BE2C (cell line): ENCODE data around the gene WDR72.

Source experiments
- DNase-seq: peaks from one replicate; pipeline ENCODE4 v3.0.0-alpha.2; 2020
- H3K27me3 ChIP-seq: fragments of 250-450 bp; sonication (Bioruptor Pico); 2 replicates; pipeline ENCODE4 v1.5.1; 2020; ENCODE audit warnings: mild to moderate bottlenecking
- H3K36me3 ChIP-seq: fragments of 250-450 bp; sonication (Bioruptor Pico); 2 replicates; pipeline ENCODE4 v1.5.1; 2020; ENCODE audit warnings: mild to moderate bottlenecking
- H3K4me1 ChIP-seq: fragments of 250-450 bp; sonication (Bioruptor Pico); 2 replicates; pipeline ENCODE4 v1.5.1; 2020
- H3K4me3 ChIP-seq: 2 replicates; pipeline ENCODE4 v1.5.1; 2011; ENCODE audit warnings: low read depth, low read length
- H3K9me3 ChIP-seq: fragments of 250-450 bp; sonication (Bioruptor Pico); 2 replicates; pipeline ENCODE4 v1.5.1; 2020
- CTCF ChIP-seq: IDR thresholded peaks from 2 replicates; pipeline ENCODE4 v1.5.1; 2012; ENCODE audit warnings: mild to moderate bottlenecking, low read depth, low read length

The WDR72 gene

GRCh38 chr15:53671545-53671944 lies 87.9 kb downstream of the WDR72 start:
- no peaks in the 10 kb centered on the region for H3K36me3 ChIP-seq
- no peaks in the 10 kb centered on the region for H3K9me3 ChIP-seq
- H3K4me3 ChIP-seq: no peak overlapping the region
- no peaks in the 10 kb centered on the region for H3K27me3 ChIP-seq
- DNase-seq: no peak
- TF ChIP-seq CTCF: no peak
- no peaks in the 10 kb centered on the region for H3K4me1 ChIP-seq

GRCh38 chr15:53670701-53671100 lies 88.8 kb downstream of the WDR72 start:
- Histone ChIP-seq H3K4me3 (no peak overlapping the region), H3K4me1 (no peaks in the 10 kb centered on the region), H3K27me3 (no peaks in the 10 kb centered on the region), H3K9me3 (no peaks in the 10 kb centered on the region), H3K36me3 (no peaks in the 10 kb centered on the region)
- no peak for TF ChIP-seq CTCF
- DNase-seq: no peak

GRCh38 chr15:53665930-53666329 lies 93.5 kb downstream of the WDR72 start:
- TF ChIP-seq CTCF: no peak
- H3K4me3 ChIP-seq: no peak overlapping the region
- H3K9me3 ChIP-seq: no peaks in the 10 kb centered on the region
- H3K36me3 ChIP-seq: no peaks in the 10 kb centered on the region
- H3K4me1 ChIP-seq: no peaks in the 10 kb centered on the region
- H3K27me3 ChIP-seq: peaks cover 3% of the 10 kb centered on the region; the same call in 1 of the 2 replicates
- DNase-seq: no peak

- Histone ChIP-seq H3K4me1 (no peaks in the 10 kb centered on the region), H3K4me3 (no peak overlapping the region), H3K9me3 (no peaks in the 10 kb centered on the region), H3K36me3 (no peaks in the 10 kb centered on the region), H3K27me3 (peaks cover 17% of the 10 kb centered on the region)
- TF ChIP-seq CTCF: no peak
- DNase-seq: no peak
Observed at GRCh38 chr15:53658827-53659555, 100.5 kb downstream of the WDR72 start.

- Histone ChIP-seq H3K4me3 (no peak overlapping the region), H3K4me1 (no peaks in the 10 kb centered on the region), H3K36me3 (no peaks in the 10 kb centered on the region), H3K9me3 (no peaks in the 10 kb centered on the region), H3K27me3 (peaks cover 17% of the 10 kb centered on the region)
- no peak for TF ChIP-seq CTCF
- DNase-seq: no peak
Observed at GRCh38 chr15:53658255-53658654, 101.2 kb downstream of the WDR72 start.

- H3K36me3 ChIP-seq: no peaks in the 10 kb centered on the region
- no peaks in the 10 kb centered on the region for H3K9me3 ChIP-seq
- H3K4me3 ChIP-seq: no peak overlapping the region
- no peaks in the 10 kb centered on the region for H3K4me1 ChIP-seq
- no peak for TF ChIP-seq CTCF
- DNase-seq: no peak
- H3K27me3 ChIP-seq: peaks cover 10% of the 10 kb centered on the region; the same call in 1 of the 2 replicates
Observed at GRCh38 chr15:53648934-53649333, 110.5 kb downstream of the WDR72 start.
